Measurements from ENCODE around the gene RNASET2.
"Not testable (repeated sequence)": the region's sequence is repeated elsewhere in the genome, so short reads cannot be mapped to it uniquely, and the experiment has no call there.

Gene RNASET2

DNA sequence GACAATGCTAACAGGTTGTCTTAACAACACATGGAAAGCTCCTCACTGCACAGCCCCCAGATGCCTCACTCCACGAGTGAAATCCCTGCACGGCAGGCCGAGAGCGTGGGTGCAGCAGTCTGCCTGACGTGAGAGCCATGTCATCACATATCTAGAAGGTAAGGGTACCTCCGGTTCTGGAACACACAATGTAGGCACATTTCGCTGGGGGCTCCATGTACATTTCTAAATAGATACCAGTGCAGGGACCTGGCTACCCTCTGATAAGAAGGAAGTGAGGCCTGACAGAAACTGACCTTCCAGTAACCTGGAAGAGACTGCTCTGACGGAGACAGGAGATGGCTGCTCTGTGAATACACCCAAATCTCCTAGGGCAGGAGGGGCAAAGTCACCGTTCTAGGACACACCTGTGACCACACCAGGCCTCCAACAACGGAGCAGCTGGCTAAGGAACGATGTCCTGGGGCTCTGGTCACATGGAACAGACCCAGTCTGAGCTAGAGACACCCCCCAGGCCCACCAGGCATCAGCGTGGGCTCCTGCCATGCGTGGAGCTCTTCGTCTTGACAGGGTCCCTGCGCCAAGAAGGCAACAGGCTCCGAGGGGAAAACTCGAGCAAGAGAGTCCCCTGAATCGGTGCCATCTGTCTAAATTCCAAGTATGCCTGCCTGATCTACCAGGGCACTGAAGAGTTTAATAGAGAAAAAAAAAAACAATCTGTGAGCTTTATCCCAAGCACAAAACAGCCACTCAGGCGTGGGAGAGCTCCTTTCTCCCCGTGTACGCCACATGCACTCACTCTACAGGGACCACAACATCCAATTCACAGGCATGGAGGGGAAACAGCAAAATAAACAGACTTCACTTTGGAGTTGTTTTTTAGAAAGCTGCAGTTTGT, 27.5 kb downstream of the RNASET2 start:
- no peak for DNase-seq (ENCODE audit: low read depth in 4 of 4, low spot score in 1 of 4)

DNA sequence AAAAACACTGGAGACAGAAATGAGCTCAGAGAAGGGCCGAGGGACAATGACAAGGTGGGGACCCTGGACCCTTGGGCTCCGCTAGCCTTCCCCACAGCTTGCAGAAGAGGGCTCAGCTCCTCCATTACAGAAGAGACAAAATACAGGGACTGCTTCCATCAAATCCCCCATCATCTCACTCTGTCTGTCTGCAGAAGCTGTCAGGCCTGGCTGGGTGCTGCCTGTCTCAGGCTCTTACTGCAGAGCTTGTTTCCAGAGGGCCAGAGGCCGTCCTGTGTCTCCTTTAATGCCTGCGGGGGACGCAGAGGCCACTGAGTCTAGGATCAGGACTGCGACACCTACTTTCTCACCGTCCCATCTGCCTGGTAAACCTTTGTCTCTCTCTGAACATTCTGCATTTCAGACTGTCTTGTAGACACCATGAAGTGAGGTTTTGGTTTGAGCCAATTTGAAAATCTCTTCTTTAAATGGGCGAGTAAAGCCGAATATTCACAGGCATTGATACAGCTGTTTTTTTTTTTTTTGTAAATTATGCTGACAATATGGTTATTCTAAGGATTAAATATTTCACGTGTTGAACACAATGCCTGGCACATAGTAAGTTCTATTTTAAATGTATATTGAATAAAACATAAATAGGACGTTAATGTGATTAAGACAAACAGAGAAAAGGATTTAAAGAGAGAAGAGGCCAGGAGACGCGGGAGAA, 28.3 kb downstream of the RNASET2 start:
- DNase-seq (ENCODE audit: low read depth in 4 of 4, low spot score in 1 of 4) = no peak

- no peak for DNase-seq (ENCODE audit: low read depth in 4 of 4, low spot score in 1 of 4)
These were observed 29.0 kb downstream of the RNASET2 start for GRCh38 chr6:166927240-166927934.

DNA sequence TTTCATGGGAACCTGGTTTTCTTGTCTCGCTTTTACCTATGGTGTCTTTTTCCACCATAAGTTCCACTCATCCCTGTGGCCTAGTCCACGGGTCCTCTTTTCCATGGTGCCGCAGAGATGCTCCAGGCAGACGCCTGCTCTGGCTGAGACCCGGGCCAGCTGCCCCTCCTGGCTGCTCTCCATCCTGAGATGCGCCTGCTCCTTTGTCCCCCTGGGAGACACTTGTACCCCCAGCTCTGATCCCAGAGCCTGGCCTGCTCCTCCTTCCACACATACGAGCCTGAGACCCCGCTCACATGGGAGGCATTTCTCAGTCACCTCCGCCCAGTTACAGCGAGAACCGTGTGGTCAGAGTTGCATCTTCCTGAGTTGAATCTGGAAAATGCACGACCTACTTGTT, 29.6 kb downstream of the RNASET2 start:
- no peak for DNase-seq (ENCODE audit: low read depth in 4 of 4, low spot score in 1 of 4)

DNA sequence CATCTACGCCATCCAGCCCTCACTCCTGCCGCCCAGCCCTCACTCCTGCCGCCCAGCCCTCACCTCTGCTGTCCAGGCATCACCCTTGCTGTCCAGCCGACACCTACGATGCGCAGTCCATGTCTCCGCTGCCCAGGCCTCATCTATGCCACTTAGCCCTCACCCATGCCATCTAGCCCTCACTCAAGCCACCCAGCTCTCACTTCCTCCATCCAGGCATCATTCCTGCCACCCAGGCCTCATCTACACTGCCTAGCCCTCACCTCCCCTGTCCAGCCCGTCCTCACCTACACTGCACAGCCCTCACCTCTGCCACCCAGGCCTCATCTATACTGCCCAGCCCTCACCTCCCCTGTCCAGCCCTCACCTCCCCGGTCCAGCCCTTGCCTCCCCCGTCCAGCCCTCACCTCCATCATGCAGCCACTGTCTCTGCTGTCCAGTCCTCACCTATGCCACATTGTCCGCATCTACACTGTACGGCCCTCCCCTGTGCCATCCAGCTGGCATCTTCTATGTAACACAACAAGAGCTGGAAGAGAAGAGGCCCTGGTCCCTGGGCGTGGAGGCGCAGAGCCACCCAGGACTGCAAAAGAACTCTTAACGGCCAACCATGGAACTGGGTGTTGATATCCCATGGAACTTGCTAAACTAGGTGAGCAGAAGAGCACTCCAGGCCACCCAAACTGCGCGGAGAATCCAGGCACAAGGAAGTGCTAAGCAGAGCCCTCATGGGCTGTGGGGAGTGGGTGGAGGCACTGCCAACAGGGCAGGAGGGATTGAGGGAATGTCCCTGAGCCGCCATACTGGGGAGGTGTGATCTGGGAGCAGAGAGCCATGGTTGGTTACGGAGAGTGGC, 31.0 kb downstream of the RNASET2 start:
- no peak for DNase-seq (ENCODE audit: low read depth in 4 of 4, low spot score in 1 of 4)

GRCh38 chr6:166924531-166924930, 31.8 kb downstream of the RNASET2 start:
- DNase-seq (ENCODE audit: low read depth in 4 of 4, low spot score in 1 of 4) = no peak

DNA sequence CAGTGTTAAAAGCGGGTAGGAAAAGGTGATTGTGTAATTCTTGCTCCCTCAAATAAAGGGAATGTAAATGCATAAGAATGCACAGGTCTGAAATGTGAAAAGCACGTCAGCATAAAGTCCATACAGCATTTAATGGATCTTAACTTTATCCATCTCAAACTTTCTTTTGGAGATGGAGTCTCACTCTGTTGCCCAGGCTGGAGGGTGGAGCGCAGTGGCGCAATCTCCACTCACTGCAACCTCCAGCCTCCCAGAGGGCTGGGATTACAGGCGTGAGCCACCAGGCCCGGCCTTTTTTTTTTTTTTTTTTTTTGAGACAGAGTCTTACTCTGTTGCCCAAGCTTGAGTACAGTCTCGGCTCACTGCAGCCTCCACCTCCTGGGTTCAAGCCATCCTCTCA, 33.4 kb downstream of the RNASET2 start:
- DNase-seq (ENCODE audit: low read depth in 4 of 4, low spot score in 1 of 4) = no peak

GRCh38 chr6:166921570-166921969, 34.8 kb downstream of the RNASET2 start:
- no peak for DNase-seq (ENCODE audit: low read depth in 4 of 4, low spot score in 1 of 4)

GRCh38 chr6:166916824-166917223, 39.5 kb downstream of the RNASET2 start:
- no peak for DNase-seq (ENCODE audit: low read depth in 4 of 4, low spot score in 1 of 4)

GRCh38 chr6:166915484-166915883, 40.9 kb downstream of the RNASET2 start:
- not testable (repeated sequence) for DNase-seq (ENCODE audit: low read depth in 4 of 4, low spot score in 1 of 4)

- DNase-seq (ENCODE audit: low read depth in 4 of 4, low spot score in 1 of 4) = not testable (repeated sequence)
These were observed 41.4 kb downstream of the RNASET2 start for GRCh38 chr6:166914952-166915351.

DNA sequence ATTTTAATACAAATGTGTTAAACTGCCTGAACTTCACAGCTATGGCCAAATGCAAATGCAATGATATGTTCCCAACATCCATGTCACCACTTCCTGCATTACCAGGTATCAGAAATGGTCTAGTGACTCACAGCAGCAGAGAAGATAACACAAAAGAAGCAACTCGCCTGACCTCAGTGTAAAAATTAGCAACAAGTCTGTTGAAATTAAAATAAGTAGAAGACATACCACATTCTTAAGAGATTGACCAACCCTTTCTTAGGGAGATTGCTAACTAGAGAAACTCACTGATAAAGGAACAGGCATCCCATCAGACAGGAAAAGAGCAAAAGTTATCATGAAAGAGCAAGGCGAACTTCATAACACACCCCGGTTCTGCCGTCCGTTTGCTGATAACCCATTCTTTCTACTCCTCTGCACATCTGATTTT, 45.1 kb downstream of the RNASET2 start:
- no peak for DNase-seq (ENCODE audit: low read depth in 4 of 4, low spot score in 1 of 4)

GRCh38 chr6:166910601-166911000, 45.7 kb downstream of the RNASET2 start:
- DNase-seq (ENCODE audit: low read depth in 4 of 4, low spot score in 1 of 4) = no peak

- no peak for DNase-seq (ENCODE audit: low read depth in 4 of 4, low spot score in 1 of 4)
These were observed 47.5 kb downstream of the RNASET2 start for GRCh38 chr6:166908811-166909210.

DNA sequence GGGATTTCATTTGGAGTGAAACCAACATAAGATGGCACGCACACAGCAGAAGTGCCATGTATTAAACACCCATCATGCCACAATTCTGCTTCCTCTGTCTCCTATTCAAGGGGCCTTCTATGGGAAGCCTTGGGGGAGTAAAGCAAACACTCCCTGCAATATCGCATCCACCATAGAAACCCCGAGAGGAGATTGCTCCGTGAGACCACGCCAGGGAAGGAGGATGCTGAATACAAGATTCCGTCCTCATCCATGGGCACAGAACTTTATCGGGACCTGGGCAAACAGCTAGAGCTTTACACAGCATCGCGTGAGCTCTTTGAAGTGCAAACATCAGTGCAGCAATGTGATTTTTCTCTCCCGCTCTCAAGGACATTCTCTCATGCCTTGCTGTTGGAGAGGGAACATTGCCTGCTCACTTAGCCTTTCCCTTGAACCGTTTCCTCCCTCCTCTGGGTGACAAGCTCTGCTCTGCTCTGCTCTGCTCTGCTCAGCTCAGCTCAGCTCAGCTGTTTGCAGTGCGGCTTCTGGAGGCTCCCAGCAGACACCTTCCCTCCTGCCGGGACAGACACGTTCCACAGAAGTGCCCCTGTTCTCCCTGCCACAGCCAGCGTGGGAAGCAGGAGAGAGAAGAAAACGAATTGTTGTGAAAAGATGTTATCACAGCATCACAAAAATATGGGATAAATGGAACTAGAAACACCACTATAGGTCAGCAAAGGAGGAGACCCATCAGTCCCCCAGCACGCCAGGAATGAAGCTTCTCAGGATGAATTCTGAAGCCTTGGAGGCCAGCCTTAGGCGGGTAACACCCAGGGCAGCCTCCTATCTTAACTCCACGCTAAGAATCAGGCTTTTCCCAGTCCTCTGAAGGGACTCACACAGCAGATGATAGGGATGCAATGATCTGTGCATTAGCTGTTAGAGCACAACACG, 48.2 kb downstream of the RNASET2 start:
- DNase-seq (ENCODE audit: low read depth in 4 of 4, low spot score in 1 of 4) = no peak

GRCh38 chr6:166907373-166907841, 48.9 kb downstream of the RNASET2 start:
- DNase-seq (ENCODE audit: low read depth in 4 of 4, low spot score in 1 of 4) = no peak

GRCh38 chr6:166906376-166907044, 49.8 kb downstream of the RNASET2 start:
- no peak for DNase-seq (ENCODE audit: low read depth in 4 of 4, low spot score in 1 of 4)

GRCh38 chr6:166905505-166906134, 50.7 kb downstream of the RNASET2 start:
- no peak for DNase-seq (ENCODE audit: low read depth in 4 of 4, low spot score in 1 of 4)

- no peak for DNase-seq (ENCODE audit: low read depth in 4 of 4, low spot score in 1 of 4)
These were observed 51.3 kb downstream of the RNASET2 start for GRCh38 chr6:166905013-166905412.

Measured in stimulated activated CD4-positive, alpha-beta T cell treated with anti-CD3 and anti-CD28 coated beads, Interleukin-1b, Interleukin-23, amount 100 ng/mL, for 24 hours (primary cell).